ENCODE results near the gene TSC1.

GRCh38 chr9:132931178-132931735 lies 13.2 kb downstream of the TSC1 start:
- TF ChIP-seq EZH2phosphoT487 (IDR thresholded peaks at IDR 0.05; ENCODE audit: borderline replicate concordance, low read depth, low read length) (no peak), CTCF (conservative IDR thresholded peaks at IDR 0.05; ENCODE audit: low read length) (no peak)

Measured in OCI-LY7 (cell line).